ENCODE results near the gene SMIM27.
A peak's percentile ranks its signal among the peaks of the same experiment; 100 is the strongest.
"Not testable (repeated sequence)": the region's sequence is repeated elsewhere in the genome, so short reads cannot be mapped to it uniquely, and the experiment has no call there.

Gene SMIM27

GRCh38 chr9:32552172-32552872 lies at the start of gene SMIM27, which contains the start of gene TOPORS:
Gene SMIM27, plus strand, starts transcription at chr9:32552327. Its CDS starts 108 bp downstream, at chr9:32552435.
Gene TOPORS, minus strand, starts transcription at chr9:32552586. Its CDS starts 150 bp downstream, at chr9:32552436.
- DNase-seq: peak; percentile 92

DNA sequence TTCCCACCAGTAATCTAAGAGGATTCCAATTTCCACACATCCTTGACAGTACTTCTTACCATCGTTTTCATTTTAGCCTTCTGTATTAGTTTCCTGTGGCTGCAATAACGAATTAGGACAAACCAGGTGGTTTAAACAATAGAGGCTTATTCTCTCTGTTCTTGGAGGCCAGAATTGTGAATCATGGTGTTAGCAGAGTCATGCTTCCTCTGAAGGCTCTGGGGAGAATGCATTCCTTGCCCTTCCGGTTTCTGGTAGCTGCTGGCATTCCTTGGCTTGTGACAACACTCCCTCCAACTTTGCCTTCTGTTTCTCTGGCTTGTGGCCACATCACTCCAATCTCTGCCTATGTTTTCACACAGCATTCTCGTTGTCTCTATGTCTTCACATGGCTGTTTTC lies 49.7 kb upstream of the SMIM27 start:
- no peak for DNase-seq

DNA sequence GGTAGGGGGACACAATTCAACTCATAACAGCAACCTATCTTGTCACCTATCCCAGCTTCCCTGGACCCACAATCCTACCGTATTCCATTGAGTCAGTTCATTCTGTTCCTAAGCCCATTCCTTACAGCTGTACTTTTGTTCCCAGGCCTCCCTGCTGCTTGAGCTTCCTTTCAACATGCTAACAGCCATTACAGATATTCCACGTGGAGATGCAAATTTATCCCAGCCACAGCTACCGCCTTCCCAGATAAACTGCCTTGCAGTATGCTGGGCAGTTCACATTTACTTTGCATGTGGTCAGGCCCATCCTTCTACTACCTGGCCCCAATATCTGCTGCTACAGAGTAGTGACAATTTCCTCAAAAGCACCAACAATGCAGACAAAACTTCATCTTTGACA lies 49.1 kb upstream of the SMIM27 start:
- no peak for DNase-seq

DNA sequence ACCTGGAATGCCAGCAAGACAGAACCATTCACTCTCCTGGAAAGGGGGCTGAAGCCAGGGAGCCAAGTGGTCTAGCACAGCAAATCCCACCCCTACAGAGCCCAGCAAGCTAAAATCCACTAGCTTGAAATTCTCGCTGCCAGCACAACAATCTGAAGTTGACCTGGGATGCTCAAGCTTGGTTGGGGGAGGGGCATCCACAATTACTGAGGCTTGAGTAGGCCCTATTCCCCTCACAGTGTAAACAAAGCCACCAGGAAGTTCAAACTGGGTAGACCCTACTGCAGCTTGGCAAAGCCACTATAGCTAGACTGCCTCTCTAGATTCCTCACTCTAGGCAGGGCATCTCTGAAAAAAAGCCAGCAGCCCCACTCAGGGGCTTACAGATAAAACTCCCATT lies 43.4 kb upstream of the SMIM27 start:
- no peak for DNase-seq

DNA sequence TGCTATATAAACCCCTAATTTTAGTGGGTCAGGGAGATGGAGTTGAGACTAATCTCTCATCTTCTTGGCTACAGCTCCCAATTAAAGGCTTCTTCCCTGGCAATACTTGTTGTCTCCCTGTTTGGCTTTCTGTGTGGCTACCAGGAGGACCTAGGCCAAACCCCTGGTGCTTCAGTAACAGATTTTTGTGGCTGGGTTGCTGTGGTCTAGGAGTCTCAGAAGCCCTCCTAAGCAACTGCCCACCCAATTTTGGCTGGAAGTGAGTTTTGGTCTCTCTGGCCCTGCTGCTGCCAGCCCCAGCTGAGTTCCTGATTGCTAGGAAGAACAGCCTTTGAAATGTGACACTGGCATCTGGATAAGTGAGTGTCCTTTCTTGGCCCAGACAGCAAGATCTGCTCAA lies 35.9 kb upstream of the SMIM27 start:
- no peak for DNase-seq

DNA sequence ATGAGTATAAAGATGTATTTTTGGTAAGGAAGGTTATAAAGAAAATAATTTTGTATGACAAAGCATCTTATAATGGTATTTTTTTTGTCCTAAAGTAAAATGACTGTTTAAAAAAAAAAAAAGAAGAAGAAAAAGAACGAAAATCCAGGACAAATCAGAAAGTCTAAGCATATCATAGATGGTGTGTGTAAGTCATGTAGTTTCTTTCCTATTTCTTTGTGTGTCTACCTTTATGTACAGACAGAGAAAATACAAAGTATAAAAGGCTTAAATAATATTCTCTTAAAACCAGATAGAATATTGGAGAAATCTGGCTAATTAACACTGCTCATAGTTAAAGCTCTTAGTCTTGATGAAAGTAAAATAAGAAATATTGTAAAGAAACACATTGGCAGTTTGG lies 33.9 kb upstream of the SMIM27 start:
- no peak for DNase-seq

- DNase-seq: no peak
Observed at GRCh38 chr9:32523910-32524309, 28.2 kb upstream of the SMIM27 start.

- DNase-seq: not testable (repeated sequence)
Observed at GRCh38 chr9:32524558-32524891, 27.6 kb upstream of the SMIM27 start.

DNA sequence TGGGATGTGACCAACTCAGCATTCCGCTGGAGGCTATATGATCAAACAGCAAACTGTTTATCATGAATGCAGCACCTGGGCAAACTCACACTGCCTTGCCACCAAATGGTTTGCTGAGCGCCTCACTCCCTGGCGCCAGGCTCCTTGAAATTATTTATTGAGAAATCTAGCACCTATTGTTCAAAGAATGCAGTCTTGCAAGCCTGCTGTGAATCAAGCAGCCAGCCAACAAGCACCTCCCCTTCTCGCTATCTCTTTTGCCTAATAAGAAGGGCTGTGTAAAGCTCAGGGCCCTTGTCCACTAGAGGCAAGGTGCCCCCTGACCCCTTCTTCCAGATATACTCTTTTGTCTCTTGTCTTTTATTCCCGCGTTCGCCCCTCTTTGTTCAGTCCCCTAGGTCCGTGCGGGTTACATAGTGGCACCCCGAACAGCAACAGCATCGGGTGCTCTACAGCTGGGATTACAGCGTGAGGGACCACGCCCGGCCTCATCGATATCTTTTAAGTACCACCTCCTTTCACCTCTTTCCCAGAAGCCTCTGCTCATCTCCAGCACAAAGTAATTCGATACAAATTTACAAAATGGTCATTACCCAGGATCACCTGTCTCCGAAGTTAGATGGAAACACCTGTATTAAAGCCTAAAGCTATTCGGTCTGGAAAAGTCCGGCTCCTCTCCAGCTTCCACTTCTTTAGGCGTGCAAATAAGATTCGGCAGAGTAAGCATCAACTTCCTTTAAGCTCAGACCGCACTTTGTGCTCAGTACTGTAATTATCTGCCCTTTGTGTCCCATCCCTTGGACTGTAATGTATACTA lies 27.0 kb upstream of the SMIM27 start:
- DNase-seq: peak; percentile 19

DNA sequence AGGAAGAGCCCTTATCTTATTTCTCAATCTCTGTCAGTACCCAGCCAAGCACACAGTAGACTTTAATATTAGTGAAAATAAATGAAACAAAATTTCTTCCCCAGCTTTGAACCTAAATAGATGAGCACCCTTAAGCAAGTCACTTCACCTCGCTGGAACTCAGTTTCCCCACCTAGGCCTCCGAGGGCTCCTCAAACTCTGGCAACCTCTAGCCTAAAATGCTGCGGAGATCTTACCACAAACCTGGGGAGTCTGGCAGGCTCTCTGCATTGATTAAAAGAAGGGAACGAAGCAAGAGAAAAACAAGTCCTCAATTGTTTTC lies 26.5 kb upstream of the SMIM27 start:
- no peak for DNase-seq

GRCh38 chr9:32526041-32526706 lies 26.0 kb upstream of the SMIM27 start, which contains the start of gene RIGI:
Gene RIGI, minus strand, starts transcription at chr9:32526196. Its CDS starts 30 bp downstream, at chr9:32526166.
- peak; percentile 78 for DNase-seq

- no peak for DNase-seq
Observed at GRCh38 chr9:32526707-32527048, 25.4 kb upstream of the SMIM27 start.

DNA sequence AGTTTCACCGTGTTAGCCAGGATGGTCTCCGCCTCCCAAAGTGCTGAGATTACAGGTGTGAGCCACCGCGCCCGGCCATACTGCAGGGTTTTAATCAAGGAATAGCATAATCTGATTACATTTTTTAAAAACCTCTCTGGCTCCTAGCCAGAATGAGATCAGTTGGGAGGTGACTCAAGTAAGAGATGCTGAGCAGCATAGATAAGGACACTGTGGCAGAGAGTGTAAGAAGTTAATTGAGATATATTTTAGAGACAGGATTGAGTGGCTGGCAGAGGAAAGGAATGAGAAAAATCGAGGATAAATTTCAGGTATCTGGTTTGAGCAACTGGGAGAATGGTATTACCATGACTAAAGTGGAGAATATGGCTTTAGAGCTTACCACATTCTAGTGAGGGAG lies 18.8 kb upstream of the SMIM27 start:
- no peak for DNase-seq

GRCh38 chr9:32533816-32534215 lies 18.3 kb upstream of the SMIM27 start:
- no peak for DNase-seq

DNA sequence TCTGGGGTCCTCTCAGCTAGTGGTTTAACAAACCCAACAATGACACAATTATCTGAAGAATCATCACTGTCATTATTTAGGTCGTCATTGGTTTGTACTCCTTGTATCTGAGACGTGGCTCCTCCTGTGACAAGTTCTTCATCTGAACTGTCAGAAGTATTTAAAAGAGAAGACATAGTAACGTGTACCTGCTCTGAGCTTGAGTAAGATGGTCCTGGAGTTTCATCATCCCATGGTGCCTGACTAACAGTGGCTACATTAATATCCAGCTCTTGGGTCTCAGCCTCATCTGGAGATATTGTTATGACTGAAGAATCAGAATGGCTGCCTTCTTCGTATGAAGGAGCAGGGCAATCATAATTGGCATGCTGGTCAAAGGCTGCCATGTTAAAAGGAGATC lies 9.1 kb upstream of the SMIM27 start:
- no peak for DNase-seq

DNA sequence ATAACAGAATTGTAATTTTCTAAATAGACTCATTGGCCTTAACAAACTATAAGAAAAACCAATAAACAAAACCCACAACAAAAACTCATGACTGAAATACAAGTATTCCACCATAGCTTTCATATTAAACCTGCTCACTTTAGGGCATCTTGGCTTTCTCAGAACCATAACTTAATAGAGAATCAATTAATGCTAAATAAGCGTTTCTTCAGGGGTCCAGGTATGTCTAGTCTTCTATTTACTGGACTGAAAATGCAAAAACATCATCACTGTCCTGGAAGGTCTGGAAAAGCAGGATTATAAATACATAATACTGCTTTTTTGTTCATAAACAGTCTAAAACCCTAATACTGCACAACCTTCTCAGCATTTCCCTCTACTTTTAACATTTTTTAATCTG lies 6.2 kb upstream of the SMIM27 start:
- no peak for DNase-seq

GRCh38 chr9:32548213-32548612 lies 3.9 kb upstream of the SMIM27 start:
- DNase-seq: not testable (repeated sequence)

DNA sequence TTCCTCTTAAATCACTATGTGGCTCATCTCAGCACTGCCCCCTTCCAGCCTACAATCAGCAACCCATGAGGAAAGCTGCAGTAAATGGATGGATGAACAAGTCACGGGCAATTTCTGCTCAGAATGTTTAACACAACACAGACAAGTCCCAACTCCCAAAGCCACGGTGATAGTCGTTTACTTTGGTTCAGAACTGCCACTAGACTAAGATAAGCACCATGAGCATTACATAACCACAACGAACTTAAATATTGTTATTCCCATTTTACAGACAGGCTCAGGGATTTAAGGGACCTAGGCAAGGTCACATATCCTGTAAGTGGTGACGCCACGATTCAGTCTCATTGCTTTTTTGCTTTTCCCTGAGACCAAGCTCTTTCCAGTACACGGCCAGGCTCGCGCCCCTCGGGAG lies 2.0 kb upstream of the SMIM27 start:
- peak; percentile 12 for DNase-seq

DNA sequence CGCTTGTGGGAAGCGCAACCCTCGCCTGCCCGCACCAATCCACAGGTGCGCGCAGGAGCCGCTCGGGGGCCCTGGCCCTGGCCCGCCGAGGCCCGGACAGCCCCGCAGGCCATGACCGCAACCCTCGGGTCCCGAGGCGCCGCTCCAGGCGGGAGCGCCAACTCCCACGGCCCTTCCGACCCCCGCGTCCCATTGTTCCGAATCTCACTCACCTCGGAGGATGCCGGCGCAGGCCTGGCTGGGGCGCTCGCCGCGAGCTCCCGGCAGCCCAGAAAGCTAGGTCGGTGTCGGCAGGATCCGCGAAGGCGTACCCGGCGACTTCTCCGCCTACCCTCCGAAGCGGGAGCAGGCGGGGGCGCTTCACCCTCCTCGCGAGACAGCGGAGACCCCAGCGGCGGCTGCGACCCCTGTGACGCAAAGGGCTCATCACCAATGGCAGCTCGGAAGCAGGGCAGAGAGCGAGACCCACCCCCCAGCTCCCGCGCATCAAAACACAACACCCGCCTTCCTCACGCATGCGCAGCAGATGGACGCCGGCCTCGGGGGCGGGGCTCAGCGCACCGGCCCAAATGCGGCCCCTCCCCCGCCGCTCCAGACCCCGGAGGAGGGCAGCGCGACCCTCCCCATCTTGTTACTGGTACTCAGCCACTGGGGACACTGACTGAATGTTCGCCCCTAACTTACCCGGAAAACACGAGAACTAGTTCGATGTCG lies 1.4 kb upstream of the SMIM27 start:
- DNase-seq: peak; percentile 92

- peak; percentile 57 for DNase-seq
Observed at GRCh38 chr9:32551276-32552051, 663 bp upstream of the SMIM27 start.

DNA sequence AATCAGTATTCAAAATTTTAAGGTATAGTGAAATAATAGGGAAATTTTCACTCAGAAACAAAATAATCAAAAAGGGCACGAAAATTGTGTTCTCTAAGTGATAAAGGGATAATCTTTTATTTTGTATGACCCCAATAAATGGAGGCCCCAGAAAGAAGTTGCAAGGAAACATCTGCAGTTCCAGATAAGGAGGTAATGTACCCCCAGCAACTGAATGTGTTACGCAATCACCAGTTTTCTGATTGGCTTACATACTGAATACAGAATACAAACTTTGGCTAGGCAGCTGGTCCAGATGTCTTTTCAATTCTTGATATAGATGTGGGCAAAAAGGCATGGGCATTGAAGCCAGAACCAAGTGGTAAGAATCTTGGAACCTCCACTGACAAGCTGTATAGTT lies 2.0 kb downstream of the SMIM27 start:
- DNase-seq: no peak

DNA sequence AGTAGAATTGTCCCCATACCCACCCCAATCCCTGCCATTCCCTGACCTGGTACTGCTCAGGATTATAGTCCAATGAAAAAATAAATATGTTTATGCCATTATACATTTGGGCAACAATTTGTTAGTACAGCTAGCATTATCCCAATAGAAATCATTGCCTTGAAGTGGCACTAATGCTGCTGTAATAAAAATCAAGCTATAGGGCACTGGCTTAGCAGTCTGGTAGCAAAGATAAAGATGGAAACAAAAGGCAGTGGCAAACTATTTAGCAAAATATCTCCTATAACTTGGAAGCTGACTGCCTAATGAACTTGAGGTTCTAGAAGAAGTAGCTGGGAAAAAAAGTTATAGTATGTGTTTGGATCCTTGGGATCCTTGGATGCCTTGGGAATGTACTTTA lies 2.5 kb downstream of the SMIM27 start:
- no peak for DNase-seq

Measured in stimulated activated CD4-positive, alpha-beta T cell treated with anti-CD3 and anti-CD28 coated beads, Interleukin-4, amount 100 ng/mL, for 24 hours (primary cell).